ENCODE measurements around the gene PAWR. TPM values are rescaled to one million over a fixed set of nuclear protein-coding genes. Genes with fewer than 3 reads are reported as not detected.
A peak's percentile ranks its signal among the peaks of the same experiment; 100 is the strongest.

Gene PAWR
- total and polyA plus RNA-seq, 2 experiments from 2014 or later, result 149 to 180 TPM

DNA sequence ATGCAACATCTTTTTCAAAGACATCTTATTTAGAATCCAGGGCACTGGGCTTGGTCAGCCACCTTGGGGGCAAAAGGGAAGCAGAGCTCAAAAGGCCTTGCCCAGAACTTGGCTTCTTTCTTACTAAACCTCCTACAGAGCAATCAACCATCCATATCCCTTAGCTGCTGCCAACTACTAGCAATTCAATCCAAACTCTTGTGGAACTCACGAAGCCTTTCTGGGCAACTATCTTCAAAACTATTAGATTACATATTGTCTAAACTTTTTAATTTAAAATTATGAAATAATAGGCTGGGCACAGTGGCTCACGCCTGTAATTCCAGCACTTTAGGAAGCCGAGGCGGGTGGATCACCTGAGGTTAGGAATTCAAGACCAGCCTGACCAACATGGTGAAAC, 95.5 kb downstream of the PAWR start:
- no peaks in the 10 kb centered on the region for H3K4me1 ChIP-seq (ENCODE audit: insufficient read depth)
- no peak overlapping the region for H3K4me3 ChIP-seq
- ATAC-seq (no peak), DNase-seq (ENCODE audit: low spot score) (no peak)
- peak overlapping the region; percentile 35 for H3K27ac ChIP-seq (ENCODE audit: low read depth)
- no peak overlapping the region for H3K4me2 ChIP-seq
- no peak overlapping the region for H3K4me3 Mint-ChIP-seq
- no peaks in the 10 kb centered on the region for H3K27me3 ChIP-seq (ENCODE audit: insufficient read depth)
- peaks cover 38% of the 10 kb centered on the region for H3K79me2 ChIP-seq (replicated peaks; ENCODE audit: insufficient read depth)
- TF ChIP-seq ZNF331 (CRISPR knock-in tag; IDR thresholded peaks at IDR 0.05; ENCODE audit: low read depth), result no peak
- TF ChIP-seq, protein P1, sequence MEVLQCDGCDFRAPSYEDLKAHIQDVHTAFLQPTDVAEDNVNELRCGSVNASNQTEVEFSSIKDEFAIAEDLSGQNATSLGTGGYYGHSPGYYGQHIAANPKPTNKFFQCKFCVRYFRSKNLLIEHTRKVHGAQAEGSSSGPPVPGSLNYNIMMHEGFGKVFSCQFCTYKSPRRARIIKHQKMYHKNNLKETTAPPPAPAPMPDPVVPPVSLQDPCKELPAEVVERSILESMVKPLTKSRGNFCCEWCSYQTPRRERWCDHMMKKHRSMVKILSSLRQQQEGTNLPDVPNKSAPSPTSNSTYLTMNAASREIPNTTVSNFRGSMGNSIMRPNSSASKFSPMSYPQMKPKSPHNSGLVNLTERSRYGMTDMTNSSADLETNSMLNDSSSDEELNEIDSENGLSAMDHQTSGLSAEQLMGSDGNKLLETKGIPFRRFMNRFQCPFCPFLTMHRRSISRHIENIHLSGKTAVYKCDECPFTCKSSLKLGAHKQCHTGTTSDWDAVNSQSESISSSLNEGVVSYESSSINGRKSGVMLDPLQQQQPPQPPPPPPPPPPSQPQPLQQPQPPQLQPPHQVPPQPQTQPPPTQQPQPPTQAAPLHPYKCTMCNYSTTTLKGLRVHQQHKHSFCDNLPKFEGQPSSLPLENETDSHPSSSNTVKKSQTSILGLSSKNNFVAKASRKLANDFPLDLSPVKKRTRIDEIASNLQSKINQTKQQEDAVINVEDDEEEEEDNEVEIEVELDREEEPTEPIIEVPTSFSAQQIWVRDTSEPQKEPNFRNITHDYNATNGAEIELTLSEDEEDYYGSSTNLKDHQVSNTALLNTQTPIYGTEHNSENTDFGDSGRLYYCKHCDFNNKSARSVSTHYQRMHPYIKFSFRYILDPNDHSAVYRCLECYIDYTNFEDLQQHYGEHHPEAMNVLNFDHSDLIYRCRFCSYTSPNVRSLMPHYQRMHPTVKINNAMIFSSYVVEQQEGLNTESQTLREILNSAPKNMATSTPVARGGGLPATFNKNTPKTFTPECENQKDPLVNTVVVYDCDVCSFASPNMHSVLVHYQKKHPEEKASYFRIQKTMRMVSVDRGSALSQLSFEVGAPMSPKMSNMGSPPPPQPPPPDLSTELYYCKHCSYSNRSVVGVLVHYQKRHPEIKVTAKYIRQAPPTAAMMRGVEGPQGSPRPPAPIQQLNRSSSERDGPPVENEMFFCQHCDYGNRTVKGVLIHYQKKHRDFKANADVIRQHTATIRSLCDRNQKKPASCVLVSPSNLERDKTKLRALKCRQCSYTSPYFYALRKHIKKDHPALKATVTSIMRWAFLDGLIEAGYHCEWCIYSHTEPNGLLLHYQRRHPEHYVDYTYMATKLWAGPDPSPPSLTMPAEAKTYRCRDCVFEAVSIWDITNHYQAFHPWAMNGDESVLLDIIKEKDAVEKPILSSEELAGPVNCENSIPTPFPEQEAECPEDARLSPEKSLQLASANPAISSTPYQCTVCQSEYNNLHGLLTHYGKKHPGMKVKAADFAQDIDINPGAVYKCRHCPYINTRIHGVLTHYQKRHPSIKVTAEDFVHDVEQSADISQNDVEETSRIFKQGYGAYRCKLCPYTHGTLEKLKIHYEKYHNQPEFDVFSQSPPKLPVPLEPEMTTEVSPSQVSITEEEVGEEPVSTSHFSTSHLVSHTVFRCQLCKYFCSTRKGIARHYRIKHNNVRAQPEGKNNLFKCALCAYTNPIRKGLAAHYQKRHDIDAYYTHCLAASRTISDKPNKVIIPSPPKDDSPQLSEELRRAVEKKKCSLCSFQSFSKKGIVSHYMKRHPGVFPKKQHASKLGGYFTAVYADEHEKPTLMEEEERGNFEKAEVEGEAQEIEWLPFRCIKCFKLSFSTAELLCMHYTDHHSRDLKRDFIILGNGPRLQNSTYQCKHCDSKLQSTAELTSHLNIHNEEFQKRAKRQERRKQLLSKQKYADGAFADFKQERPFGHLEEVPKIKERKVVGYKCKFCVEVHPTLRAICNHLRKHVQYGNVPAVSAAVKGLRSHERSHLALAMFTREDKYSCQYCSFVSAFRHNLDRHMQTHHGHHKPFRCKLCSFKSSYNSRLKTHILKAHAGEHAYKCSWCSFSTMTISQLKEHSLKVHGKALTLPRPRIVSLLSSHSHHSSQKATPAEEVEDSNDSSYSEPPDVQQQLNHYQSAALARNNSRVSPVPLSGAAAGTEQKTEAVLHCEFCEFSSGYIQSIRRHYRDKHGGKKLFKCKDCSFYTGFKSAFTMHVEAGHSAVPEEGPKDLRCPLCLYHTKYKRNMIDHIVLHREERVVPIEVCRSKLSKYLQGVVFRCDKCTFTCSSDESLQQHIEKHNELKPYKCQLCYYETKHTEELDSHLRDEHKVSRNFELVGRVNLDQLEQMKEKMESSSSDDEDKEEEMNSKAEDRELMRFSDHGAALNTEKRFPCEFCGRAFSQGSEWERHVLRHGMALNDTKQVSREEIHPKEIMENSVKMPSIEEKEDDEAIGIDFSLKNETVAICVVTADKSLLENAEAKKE (CRISPR knock-in tag; IDR thresholded peaks at IDR 0.05), result no peak
- TF ChIP-seq CREB1 (CRISPR knock-in tag; IDR thresholded peaks at IDR 0.05; ENCODE audit: low read depth), result no peak
- H3K4me1 Mint-ChIP-seq, result peaks cover 7% of the 10 kb centered on the region; the same call in 2 of the 3 replicates
- no peaks in the 10 kb centered on the region for H3K9me2 ChIP-seq (ENCODE audit: insufficient read depth)
- H2AFZ ChIP-seq, result no peak overlapping the region
- H3K27ac Mint-ChIP-seq, result no peak overlapping the region
- H4K20me1 ChIP-seq (replicated peaks; ENCODE audit: insufficient read depth), result 0 out of 2 replicates have a peak, but pooled peaks cover 11% of the 10 kb centered on the region
- H3K36me3 Mint-ChIP-seq (ENCODE audit: low read depth), result peaks cover 45% of the 10 kb centered on the region
- peaks cover 8% of the 10 kb centered on the region; the same call in 1 of the 2 replicates for H3K36me3 ChIP-seq (ENCODE audit: insufficient read depth)
- H3K27me3 Mint-ChIP-seq (ENCODE audit: insufficient read depth, low read depth, poor library complexity), result peaks cover 7% of the 10 kb centered on the region
- H3K9me3 Mint-ChIP-seq, result no peaks in the 10 kb centered on the region
- H3F3A ChIP-seq (replicated peaks; ENCODE audit: low read depth), result no peaks in the 10 kb centered on the region; the same call in 1 of the 2 replicates

DNA sequence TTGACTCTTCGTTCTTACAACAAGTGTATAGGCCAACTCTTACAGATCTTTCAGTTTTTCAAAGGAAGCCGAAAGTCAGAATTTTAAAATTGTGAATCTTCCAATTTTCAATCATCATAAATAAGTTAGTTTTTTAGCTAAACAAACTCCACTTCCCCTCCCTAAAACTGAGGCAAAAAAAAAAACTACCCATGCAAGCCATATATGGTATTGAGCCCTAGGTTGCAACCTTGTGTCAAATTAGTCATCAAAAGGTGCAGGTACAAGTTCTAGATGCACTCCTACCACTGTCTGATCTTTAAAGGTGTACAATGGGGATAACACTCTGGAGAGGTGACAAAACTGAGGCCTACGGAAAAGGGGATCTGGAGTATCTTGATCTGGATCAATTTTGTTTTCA, 97.9 kb downstream of the PAWR start:
- Histone ChIP-seq H3K4me2 (no peak overlapping the region), H3K27me3 (ENCODE audit: insufficient read depth) (no peaks in the 10 kb centered on the region), H3K4me3 (no peak overlapping the region), H3K27ac (ENCODE audit: low read depth) (peak overlapping the region; percentile 20; the same call in 1 of the 2 replicates), H3K9me2 (ENCODE audit: insufficient read depth) (no peaks in the 10 kb centered on the region), H4K20me1 (replicated peaks; ENCODE audit: insufficient read depth) (0 out of 2 replicates have a peak, but pooled peaks cover 4% of the 10 kb centered on the region), H3K79me2 (replicated peaks; ENCODE audit: insufficient read depth) (peaks cover 14% of the 10 kb centered on the region), H3K4me1 (ENCODE audit: insufficient read depth) (no peaks in the 10 kb centered on the region), H3F3A (replicated peaks; ENCODE audit: low read depth) (no peaks in the 10 kb centered on the region), H2AFZ (no peak overlapping the region), H3K36me3 (ENCODE audit: insufficient read depth) (peaks cover 8% of the 10 kb centered on the region; the same call in 1 of the 2 replicates)
- H3K36me3 Mint-ChIP-seq (ENCODE audit: low read depth), result peaks cover 47% of the 10 kb centered on the region
- no peak for ATAC-seq
- H3K27me3 Mint-ChIP-seq (ENCODE audit: insufficient read depth, low read depth, poor library complexity), result peaks cover 2% of the 10 kb centered on the region
- no peaks in the 10 kb centered on the region for H3K9me3 Mint-ChIP-seq
- TF ChIP-seq STAT1 (IDR thresholded peaks at IDR 0.05; ENCODE audit: unreplicated experiment), result no peak
- no peak for TF ChIP-seq ZNF114 (CRISPR knock-in tag; IDR thresholded peaks at IDR 0.05)
- no peak for DNase-seq (ENCODE audit: low spot score)
- peaks cover 5% of the 10 kb centered on the region; the same call in 2 of the 3 replicates for H3K4me1 Mint-ChIP-seq
- no peak overlapping the region for H3K4me3 Mint-ChIP-seq
- peak overlapping the region; percentile 49 for H3K27ac Mint-ChIP-seq
